ENCODE measurements around the gene ARHGEF5.
"Not testable (repeated sequence)": the region's sequence is repeated elsewhere in the genome, so short reads cannot be mapped to it uniquely, and the experiment has no call there.

- not testable (repeated sequence) for TF ChIP-seq REST (IDR thresholded peaks at IDR 0.05; ENCODE audit: low read depth, low read length); CTCF (IDR thresholded peaks at IDR 0.05); NFIC (IDR thresholded peaks at IDR 0.05; ENCODE audit: borderline replicate concordance); EZH2phosphoT487 (IDR thresholded peaks at IDR 0.05; ENCODE audit: borderline replicate concordance, low read depth); JUND (IDR thresholded peaks at IDR 0.05); USF2 (IDR thresholded peaks at IDR 0.05; ENCODE audit: borderline replicate concordance, low read depth, low read length); GATA2 (CRISPR knock-in tag; IDR thresholded peaks at IDR 0.05); MAX (IDR thresholded peaks at IDR 0.05; ENCODE audit: low read depth); RXRA (IDR thresholded peaks at IDR 0.05; ENCODE audit: borderline replicate concordance, low read depth); FOXM1 (IDR thresholded peaks at IDR 0.05; ENCODE audit: low read depth)
Measured at GRCh38 chr7:144355176-144355822, at the start of gene ARHGEF5.
